CD4-positive, CD25-positive, alpha-beta regulatory T cell (primary cell): ENCODE results near the gene TCEAL4. TPM values are rescaled to one million over a fixed set of nuclear protein-coding genes. Genes with fewer than 3 reads are reported as not detected.

ENCODE experiments used
- ATAC-seq, 2 donors: fragments of 150-1000 bp; cut with Tn5 transposase; one replicate each; pipeline ENCODE4 v1.10.0; 2021; ENCODE audit warnings: low read depth in 2 of 2, moderate number of reproducible peaks in 2 of 2, moderate library complexity in 1 of 2
- DNase-seq, 3 donors: peaks; one replicate each; pipeline versions ENCODE4 v3.0.0 to v3.0.0-alpha.2; 2012 to 2022; ENCODE audit warnings: mixed read lengths in 1 of 3
- H3K27ac ChIP-seq: one replicate; pipeline ENCODE4 v1.7.0; 2013; ENCODE audit warnings: mild to moderate bottlenecking, low read length; ENCODE audit not compliant: insufficient read depth, poor library complexity, severe bottlenecking
- H3K27me3 ChIP-seq: one replicate; pipeline ENCODE4 v1.7.0; 2013; ENCODE audit warnings: low read length; ENCODE audit not compliant: control insufficient read depth, insufficient read depth
- H3K36me3 ChIP-seq: one replicate; pipeline ENCODE4 v1.7.0; 2013; ENCODE audit warnings: mild to moderate bottlenecking, low read length, moderate library complexity; ENCODE audit not compliant: control insufficient read depth, insufficient read depth
- H3K4me1 ChIP-seq: 2 replicates; pipeline ENCODE4 v1.7.0; 2013; ENCODE audit warnings: mild to moderate bottlenecking, low read length; ENCODE audit not compliant: insufficient read depth, control insufficient read depth, poor library complexity, severe bottlenecking
- H3K4me3 ChIP-seq: one replicate; pipeline ENCODE4 v1.7.0; 2013; ENCODE audit warnings: low read depth, mild to moderate bottlenecking, low read length, moderate library complexity
- H3K9me3 ChIP-seq, 2 experiments: 1 replicate in 1 of 2; 2 replicates in 1 of 2; pipeline ENCODE4 v1.7.0; 2013; ENCODE audit warnings: low read length in 2 of 2, mild to moderate bottlenecking in 1 of 2, moderate library complexity in 1 of 2; ENCODE audit not compliant: control insufficient read depth in 2 of 2
- H3K27ac Mint-ChIP-seq, 3 donors: one replicate each; pipeline ENCODE4 v1.8.0; 2020 to 2022; ENCODE audit warnings: mild to moderate bottlenecking in 3 of 3, mixed read lengths in 3 of 3, moderate library complexity in 2 of 3
- H3K27me3 Mint-ChIP-seq: one replicate; pipeline ENCODE4 v1.8.0; 2022; ENCODE audit warnings: mild to moderate bottlenecking, mixed read lengths
- H3K36me3 Mint-ChIP-seq: one replicate; pipeline ENCODE4 v1.8.0; 2020; ENCODE audit warnings: mixed read lengths
- H3K4me1 Mint-ChIP-seq, 4 donors: one replicate each; pipeline ENCODE4 v1.8.0; 2020 to 2022; ENCODE audit warnings: mixed read lengths in 4 of 4, mild to moderate bottlenecking in 1 of 4
- H3K4me3 Mint-ChIP-seq, 4 donors: one replicate each; pipeline ENCODE4 v1.8.0; 2020 to 2022; ENCODE audit warnings: mild to moderate bottlenecking in 4 of 4, mixed read lengths in 4 of 4, moderate library complexity in 3 of 4
- H3K9me3 Mint-ChIP-seq, 7 donors: one replicate each; pipeline ENCODE4 v1.8.0; 2020 to 2022; ENCODE audit warnings: mixed read lengths in 7 of 7, mild to moderate bottlenecking in 3 of 7, moderate library complexity in 2 of 7
- polyA plus RNA-seq, 4 donors: library from polyadenylated mRNA; unstranded; fragments of 300-500 nt; fragmentation: Illumina TruSeq; gene quantifications; one replicate each; pipeline ENCODE4 v1.2.3, GENCODE V29; 2021
- total RNA-seq: library from RNA; stranded (reverse); gene quantifications from one replicate; pipeline ENCODE4 v1.2.3, GENCODE V29; 2022

Gene TCEAL4
- total and polyA plus RNA-seq, 5 donors from 2014 or later: 12.0 to 35.1 (median 23.5) TPM

DNA sequence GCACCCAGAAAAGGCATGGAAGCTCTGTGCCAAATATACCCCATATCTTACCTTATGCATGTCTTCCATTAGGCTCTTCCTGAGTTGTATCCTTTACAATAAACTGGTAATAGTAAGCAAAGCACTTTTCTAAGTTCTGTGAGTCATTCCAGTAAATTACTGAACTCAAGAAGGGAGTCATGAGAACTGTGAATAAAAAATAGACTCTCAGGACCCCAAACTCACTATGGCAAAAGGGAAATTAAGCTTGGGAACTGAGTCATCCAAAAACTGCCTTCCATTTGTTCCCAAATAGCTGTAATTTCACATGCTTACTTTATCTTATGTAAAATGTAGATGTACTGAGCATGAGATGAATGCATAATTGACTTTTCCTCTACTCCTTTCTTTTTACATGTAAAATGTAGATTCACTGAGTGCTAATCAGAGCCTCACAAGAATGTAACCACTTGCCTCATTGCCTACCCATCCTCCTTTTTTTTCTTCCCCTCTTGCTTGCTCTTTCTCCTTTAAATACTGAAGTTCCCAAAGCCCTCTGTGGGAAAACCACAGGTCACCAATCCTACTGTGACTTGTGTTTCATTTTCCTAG, 30.6 kb downstream of the TCEAL4 start:
- Histone ChIP-seq H3K9me3 (no peaks in the 10 kb centered on the region), H3K27ac (no peak overlapping the region), H3K4me1 (no peaks in the 10 kb centered on the region), H3K4me3 (no peak overlapping the region), H3K27me3 (no peaks in the 10 kb centered on the region), H3K36me3 (no peaks in the 10 kb centered on the region)
- Mint-ChIP-seq H3K4me1 (no peaks in the 10 kb centered on the region), H3K9me3 (no peaks in the 10 kb centered on the region), H3K4me3 (no peak overlapping the region), H3K27me3 (no peaks in the 10 kb centered on the region), H3K27ac (peak overlapping the region in 1 of 3 donors; percentile 69), H3K36me3 (no peaks in the 10 kb centered on the region)
- no peak for DNase-seq
- no peak for ATAC-seq

DNA sequence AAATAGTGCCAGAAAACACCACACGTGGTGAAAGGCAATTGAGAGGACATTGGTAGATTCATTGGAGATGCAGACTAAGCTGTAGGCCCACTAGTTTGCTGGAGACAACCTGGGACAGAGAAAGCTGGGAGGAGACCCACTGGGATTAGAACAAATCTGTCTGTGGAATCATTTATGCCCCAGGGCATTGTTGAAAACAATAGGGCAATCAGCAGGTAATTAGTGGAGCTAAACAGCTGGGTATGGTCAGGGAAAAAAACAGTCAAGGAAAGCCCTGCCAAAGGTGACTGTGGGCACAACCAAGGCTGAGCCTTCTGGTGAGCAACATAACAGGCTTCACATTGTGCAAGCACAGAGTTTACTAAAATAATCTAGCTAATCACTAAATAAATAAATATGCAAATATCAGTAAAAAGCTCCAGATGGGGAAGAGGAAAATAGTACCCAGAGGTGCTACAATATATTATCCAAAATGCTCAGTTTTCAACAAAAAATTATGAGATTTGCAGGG, 31.4 kb downstream of the TCEAL4 start:
- Histone ChIP-seq H3K27me3 (no peaks in the 10 kb centered on the region), H3K4me3 (no peak overlapping the region), H3K27ac (no peak overlapping the region), H3K4me1 (no peaks in the 10 kb centered on the region), H3K36me3 (no peaks in the 10 kb centered on the region), H3K9me3 (no peaks in the 10 kb centered on the region)
- no peaks in the 10 kb centered on the region for H3K9me3 Mint-ChIP-seq
- H3K36me3 Mint-ChIP-seq: no peaks in the 10 kb centered on the region
- DNase-seq (no peak), ATAC-seq (no peak)
- no peaks in the 10 kb centered on the region for H3K27me3 Mint-ChIP-seq
- H3K4me3 Mint-ChIP-seq: no peak overlapping the region
- no peak overlapping the region for H3K27ac Mint-ChIP-seq
- no peaks in the 10 kb centered on the region for H3K4me1 Mint-ChIP-seq

DNA sequence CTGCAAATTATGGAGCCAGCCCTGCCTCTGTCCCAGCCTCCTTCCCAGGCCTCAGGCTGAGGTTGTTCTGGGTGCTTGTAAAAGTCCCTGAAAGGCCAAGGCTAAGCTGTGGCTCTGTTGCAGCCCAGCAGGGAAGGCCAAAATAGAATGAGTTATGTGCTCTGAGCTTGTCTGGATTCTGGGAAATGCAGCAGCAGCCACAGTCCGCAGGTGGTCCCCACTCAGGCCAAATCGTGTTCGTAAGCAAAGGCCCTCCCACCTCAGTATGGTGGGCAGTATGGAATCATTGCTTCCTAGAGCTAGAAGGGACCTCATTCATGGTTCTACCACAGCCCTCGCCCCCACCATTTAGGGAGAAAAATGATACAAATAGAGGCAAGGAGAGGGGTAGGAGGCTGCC, 38.8 kb downstream of the TCEAL4 start:
- no peak overlapping the region for H3K27ac Mint-ChIP-seq
- no peaks in the 10 kb centered on the region for H3K4me1 ChIP-seq
- ATAC-seq (no peak), DNase-seq (no peak)
- H3K4me1 Mint-ChIP-seq: peaks cover 0 to 8% (median 3%) of the 10 kb centered on the region in 4 donors
- H3K4me3 Mint-ChIP-seq: no peak overlapping the region
- no peaks in the 10 kb centered on the region for H3K36me3 ChIP-seq
- no peaks in the 10 kb centered on the region for H3K9me3 Mint-ChIP-seq
- no peaks in the 10 kb centered on the region for H3K27me3 Mint-ChIP-seq
- H3K4me3 ChIP-seq: no peak overlapping the region
- no peaks in the 10 kb centered on the region for H3K36me3 Mint-ChIP-seq
- no peaks in the 10 kb centered on the region for H3K27me3 ChIP-seq
- no peaks in the 10 kb centered on the region for H3K9me3 ChIP-seq
- no peak overlapping the region for H3K27ac ChIP-seq

DNA sequence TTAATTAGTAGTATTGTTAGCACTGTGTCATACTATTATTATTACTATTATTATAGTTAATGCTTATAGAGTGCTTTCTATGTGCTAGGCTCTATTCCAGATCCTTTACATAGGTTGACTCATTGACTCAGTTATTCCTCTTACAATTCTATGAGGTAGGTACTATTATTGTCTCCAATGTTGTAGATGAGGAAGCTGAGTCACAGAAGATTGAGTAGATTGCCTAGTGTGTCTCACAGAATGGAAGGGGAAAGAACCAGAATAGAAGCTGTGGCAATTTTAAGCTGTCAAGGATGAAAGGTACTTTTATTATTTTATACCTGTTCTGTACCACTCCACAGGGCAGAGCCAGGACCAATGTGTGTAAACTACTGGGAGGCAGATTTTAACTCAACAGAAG, 41.5 kb downstream of the TCEAL4 start:
- Mint-ChIP-seq H3K27me3 (no peaks in the 10 kb centered on the region), H3K4me1 (peaks cover 0 to 14% (median 9%) of the 10 kb centered on the region in 4 donors), H3K4me3 (peak overlapping the region in 1 of 4 donors; percentile 63), H3K27ac (no peak overlapping the region), H3K9me3 (peaks cover 0 to 2% (median 0%) of the 10 kb centered on the region in 7 donors), H3K36me3 (no peaks in the 10 kb centered on the region)
- DNase-seq (no peak), ATAC-seq (no peak)
- H3K4me3 ChIP-seq: no peak overlapping the region
- no peaks in the 10 kb centered on the region for H3K9me3 ChIP-seq
- peaks cover 7% of the 10 kb centered on the region for H3K4me1 ChIP-seq
- no peaks in the 10 kb centered on the region for H3K27me3 ChIP-seq
- H3K36me3 ChIP-seq: no peaks in the 10 kb centered on the region
- no peak overlapping the region for H3K27ac ChIP-seq

DNA sequence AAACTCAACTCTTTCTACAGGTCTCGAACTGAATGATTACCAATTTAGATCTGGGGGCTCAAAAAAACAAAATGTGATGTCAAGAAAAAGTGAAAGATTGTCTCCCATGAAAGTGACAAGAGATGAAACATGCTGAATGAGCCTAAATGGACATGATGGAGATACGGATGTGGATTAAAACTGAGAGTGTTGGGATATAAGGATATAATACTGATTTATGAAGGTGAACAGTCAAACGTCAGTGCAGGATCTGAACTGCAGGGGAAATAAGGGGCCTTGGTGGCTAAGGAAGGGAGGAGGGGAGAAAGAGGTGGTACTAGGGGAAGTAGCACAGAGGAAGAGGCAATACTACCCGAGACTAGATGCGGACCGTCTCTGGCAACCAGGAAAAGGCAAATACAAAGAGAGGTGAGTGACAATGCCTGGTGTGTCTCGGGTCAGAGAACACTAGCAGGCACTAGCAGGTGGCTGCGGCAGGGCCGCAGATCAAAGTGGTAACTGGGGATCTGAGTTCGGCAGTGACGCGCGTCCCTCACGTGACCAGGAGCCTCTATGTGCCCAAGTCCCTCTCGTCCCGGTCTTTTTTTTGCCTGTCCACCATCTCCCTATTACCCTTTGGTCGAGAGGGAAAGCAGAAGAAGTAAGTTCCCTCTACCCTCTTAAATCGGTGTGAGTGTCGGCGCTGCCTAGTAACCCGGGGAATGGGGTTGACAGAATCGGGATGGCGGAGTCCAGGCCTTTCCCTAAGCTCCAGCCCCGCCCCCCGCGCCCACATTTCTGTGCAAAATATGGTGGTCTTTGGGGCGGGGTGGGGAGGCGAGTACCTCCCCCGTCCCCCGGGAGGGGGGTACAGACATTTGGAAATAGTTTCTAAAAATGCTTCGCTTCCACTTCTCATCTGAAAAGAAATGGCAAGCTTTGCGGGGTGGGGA, 43.3 kb downstream of the TCEAL4 start, which contains the start of gene TCEAL1:
TCEAL1 (plus strand) TSS at position 590 of the 932 bp plus-strand sequence. CDS start 942 bp downstream, outside the sequence.
- Mint-ChIP-seq H3K27me3 (no peaks in the 10 kb centered on the region), H3K4me1 (peaks cover 0 to 15% (median 9%) of the 10 kb centered on the region in 4 donors), H3K36me3 (no peaks in the 10 kb centered on the region), H3K4me3 (peak within 1 kb of the TSS; percentile 84 to 92 (median 84)), H3K27ac (peak within 1 kb of the TSS; percentile 86 to 93 (median 92)), H3K9me3 (peaks cover 0 to 2% (median 0%) of the 10 kb centered on the region in 7 donors)
- peaks cover 7% of the 10 kb centered on the region for H3K4me1 ChIP-seq
- H3K36me3 ChIP-seq: no peaks in the 10 kb centered on the region
- no peaks in the 10 kb centered on the region for H3K9me3 ChIP-seq
- no peaks in the 10 kb centered on the region for H3K27me3 ChIP-seq
- peak; percentile 29 to 54 (median 33) for DNase-seq
- peak; percentile 47 to 63 for ATAC-seq
- peak within 1 kb of the TSS; percentile 55 for H3K27ac ChIP-seq
- H3K4me3 ChIP-seq: peak within 1 kb of the TSS; percentile 78

DNA sequence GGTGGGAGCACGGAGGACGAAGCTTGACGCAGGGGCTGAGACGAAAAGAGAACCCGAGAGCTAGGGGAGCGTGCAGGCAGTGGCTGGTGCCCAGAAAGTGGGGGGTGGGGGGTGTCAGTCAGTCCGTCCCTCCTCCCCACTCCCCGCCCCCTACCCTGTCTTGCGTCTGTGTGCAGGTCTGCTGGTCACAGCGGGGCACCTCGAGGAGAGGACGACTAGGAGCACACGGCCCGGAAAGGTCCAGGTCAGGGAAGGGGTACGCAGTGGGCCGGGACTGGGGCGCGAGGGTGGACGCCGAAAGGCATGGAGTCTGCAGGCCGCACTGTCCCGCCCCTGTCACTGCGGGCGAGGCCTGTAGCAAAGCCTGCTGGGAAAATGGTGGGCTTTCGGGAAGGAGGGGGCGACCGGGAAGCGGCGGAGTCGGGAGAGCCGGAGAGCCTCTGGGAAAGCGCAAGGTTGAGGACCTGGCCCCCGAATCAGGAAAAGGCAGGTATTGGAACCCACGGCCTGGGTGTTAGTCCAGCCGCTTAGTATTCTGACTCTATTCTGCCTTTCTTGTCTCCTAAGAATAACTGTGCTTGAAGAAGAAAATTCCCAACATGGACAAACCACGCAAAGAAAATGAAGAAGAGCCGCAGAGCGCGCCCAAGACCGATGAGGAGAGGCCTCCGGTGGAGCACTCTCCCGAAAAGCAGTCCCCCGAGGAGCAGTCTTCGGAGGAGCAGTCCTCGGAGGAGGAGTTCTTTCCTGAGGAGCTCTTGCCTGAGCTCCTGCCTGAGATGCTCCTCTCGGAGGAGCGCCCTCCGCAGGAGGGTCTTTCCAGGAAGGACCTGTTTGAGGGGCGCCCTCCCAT, 44.2 kb downstream of the TCEAL4 start:
- DNase-seq: peak in 1 of 3 donors; percentile 25
- Histone ChIP-seq H3K27me3 (no peaks in the 10 kb centered on the region), H3K9me3 (no peaks in the 10 kb centered on the region), H3K27ac (peak overlapping the region; percentile 55), H3K4me1 (peaks cover 7% of the 10 kb centered on the region), H3K36me3 (no peaks in the 10 kb centered on the region), H3K4me3 (peak overlapping the region; percentile 78)
- Mint-ChIP-seq H3K27ac (peak overlapping the region; percentile 86 to 93 (median 92)), H3K36me3 (no peaks in the 10 kb centered on the region), H3K9me3 (peaks cover 0 to 2% (median 0%) of the 10 kb centered on the region in 7 donors), H3K27me3 (no peaks in the 10 kb centered on the region), H3K4me3 (peak overlapping the region; percentile 84 to 92 (median 84)), H3K4me1 (peaks cover 0 to 15% (median 9%) of the 10 kb centered on the region in 4 donors)
- ATAC-seq: peak; percentile 28 to 41

DNA sequence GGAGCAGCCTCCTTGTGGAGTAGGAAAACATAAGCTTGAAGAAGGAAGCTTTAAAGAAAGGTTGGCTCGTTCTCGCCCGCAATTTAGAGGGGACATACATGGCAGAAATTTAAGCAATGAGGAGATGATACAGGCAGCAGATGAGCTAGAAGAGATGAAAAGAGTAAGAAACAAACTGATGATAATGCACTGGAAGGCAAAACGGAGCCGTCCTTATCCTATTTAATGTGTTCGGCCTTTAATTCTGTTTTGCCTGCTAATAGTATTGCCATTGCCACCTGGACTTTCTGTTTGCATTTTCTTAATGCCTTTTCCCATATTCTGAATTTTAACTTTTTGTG, 44.8 kb downstream of the TCEAL4 start:
- H3K27ac ChIP-seq: no peak overlapping the region

More for the DNA sequence above, 44.8 kb downstream of the TCEAL4 start:
- H3K27ac Mint-ChIP-seq: peak overlapping the region in 2 of 3 donors; percentile 56 to 92
- ATAC-seq (no peak), DNase-seq (no peak)
- H3K9me3 Mint-ChIP-seq: peaks cover 0 to 2% (median 0%) of the 10 kb centered on the region in 7 donors
- Histone ChIP-seq H3K27me3 (no peaks in the 10 kb centered on the region), H3K4me1 (peaks cover 7% of the 10 kb centered on the region), H3K9me3 (no peaks in the 10 kb centered on the region), H3K4me3 (peak overlapping the region; percentile 57), H3K36me3 (no peaks in the 10 kb centered on the region)
- H3K4me3 Mint-ChIP-seq: peak overlapping the region; percentile 84 to 92 (median 84)
- no peaks in the 10 kb centered on the region for H3K27me3 Mint-ChIP-seq
- no peaks in the 10 kb centered on the region for H3K36me3 Mint-ChIP-seq
- H3K4me1 Mint-ChIP-seq: peaks cover 0 to 15% (median 9%) of the 10 kb centered on the region in 4 donors
